Measurements from ENCODE around the gene ARHGEF17. TPM values are rescaled to one million over a fixed set of nuclear protein-coding genes. Genes with fewer than 3 reads are reported as not detected.

ARHGEF17 gene
- total and polyA plus RNA-seq, 2 of the 8 experiments (the other 6 are each of a cell fraction or from before 2014, with no cell fraction given) = 11.3 to 14.6 TPM

DNA sequence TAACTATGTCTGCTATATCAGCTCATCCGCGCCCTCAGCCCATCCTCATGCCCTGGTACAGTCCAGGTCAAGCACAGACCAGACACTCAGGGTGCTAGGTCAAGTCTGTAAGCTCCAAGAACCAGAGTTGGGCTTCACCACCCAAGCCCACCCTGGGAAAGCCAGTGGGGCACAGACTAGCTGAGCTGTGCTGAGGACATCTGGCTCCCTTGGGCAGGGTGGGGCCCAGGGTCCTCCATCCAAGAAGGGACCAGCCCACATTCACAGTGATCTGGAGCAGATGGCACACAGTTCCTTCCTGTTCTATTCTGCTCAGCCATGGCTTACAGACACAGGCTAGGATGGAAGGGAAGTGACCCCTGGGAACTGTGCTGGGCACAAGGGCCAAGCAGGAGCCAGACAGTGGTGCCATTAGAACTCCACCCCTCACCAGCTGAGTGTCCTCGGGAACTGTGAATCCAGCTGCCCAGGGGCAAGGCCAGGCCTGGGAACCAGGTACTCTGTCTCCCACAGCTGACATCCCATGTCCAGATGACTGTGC, 26.8 kb upstream of the ARHGEF17 start (continued):
- no peak for TF ChIP-seq SIN3A (conservative IDR thresholded peaks at IDR 0.05 in 1 of 2, IDR thresholded peaks at IDR 0.05 in 1 of 2; ENCODE audit: low read depth in 1 of 2, low read length in 2 of 2)
- TF ChIP-seq CHD2 (IDR thresholded peaks at IDR 0.05; ENCODE audit: low read length) = no peak
- TF ChIP-seq KDM1A (IDR thresholded peaks at IDR 0.05; ENCODE audit: borderline replicate concordance, low read length) = no peak
- no peak for TF ChIP-seq TEAD4 (IDR thresholded peaks at IDR 0.05; ENCODE audit: low read depth, low read length)
- TF ChIP-seq GTF2F1 (IDR thresholded peaks at IDR 0.05; ENCODE audit: borderline replicate concordance, low read depth, low read length) = no peak

Measured in H1 (cell line).